ENCODE measurements around the gene ACTR1A.
"Not testable (repeated sequence)": the region's sequence is repeated elsewhere in the genome, so short reads cannot be mapped to it uniquely, and the experiment has no call there.

Gene ACTR1A

DNA sequence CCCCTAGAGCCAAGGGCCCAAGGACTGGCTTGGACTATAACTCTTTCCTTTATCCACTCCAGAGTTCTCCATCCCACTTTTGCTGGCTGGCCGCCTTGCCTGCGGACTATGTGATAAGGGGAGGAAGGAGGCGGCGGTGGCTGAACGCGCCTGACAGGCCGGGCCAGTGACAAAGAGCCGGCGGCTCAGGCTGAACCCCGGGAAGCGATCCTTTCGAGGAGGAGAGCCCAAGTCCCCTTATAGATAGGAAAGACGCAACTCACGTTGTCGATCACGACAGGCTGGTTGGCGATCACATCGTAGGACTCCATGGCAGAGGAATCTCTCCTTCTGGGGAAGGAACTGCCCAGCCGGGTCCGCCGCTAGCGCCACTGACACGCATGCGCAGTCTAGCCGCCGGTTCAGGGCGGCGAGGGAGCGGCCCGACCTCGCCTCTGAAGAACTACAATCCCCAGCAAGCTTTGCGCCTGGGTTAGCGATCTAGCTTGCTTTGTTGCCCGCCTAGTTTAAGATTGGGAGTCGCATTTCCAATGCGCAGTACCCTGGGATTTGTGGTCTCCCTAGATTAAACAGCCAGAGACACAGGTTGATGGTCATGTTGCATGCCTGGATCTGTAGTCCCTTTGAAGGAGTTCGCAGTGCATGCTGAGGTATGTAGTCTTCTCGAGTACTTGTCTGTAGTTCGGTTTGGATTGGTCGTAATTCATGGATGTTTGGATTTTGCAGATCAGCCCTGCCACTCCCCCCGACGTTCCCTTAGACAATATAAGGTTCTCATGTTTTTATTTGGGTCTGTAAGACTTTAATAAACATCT is at the start of gene ACTR1A:
Gene ACTR1A (minus strand): TSS at position 376 of the 815 bp plus-strand sequence. CDS start 65 bp downstream, at position 311.
- in situ Hi-C loops (cut with HindIII; ENCODE audit: low pct_ligation_motif_present, low pct_unique_long_range_greater_than_20kb, low sequenced_read_pairs) = loop anchor here (10.0 kb wide), 1 partner anchor 92 kb away; no protein-coding TSS in a partner anchor
- DNase-seq = peak; percentile 100

DNA sequence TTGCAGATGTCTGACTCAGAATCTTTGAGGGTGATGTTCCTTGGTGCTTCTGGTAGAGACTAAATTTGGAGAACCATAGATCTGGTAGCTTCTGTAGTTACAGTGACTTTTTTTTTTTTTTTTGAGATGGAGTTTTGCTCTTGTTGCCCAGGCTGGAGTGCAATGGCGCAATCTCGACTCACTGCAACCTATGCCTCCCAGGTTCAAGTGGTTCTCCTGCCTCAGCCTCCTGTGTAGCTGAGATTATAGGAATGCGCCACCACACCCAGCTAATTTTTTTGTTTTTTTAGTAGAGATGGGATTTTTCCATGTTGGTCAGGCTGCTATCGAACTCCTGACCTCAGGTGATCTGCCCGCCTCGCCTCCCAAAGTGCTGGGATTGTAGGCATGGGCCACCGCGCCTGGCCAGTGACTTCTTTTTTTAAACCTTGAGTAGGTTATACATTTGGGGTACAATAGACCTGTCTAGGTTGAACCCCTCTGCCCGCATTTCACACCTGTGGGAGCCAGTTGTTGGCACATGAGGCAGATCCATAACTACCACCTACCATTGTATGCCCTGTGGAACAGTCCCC is 48.2 kb upstream of the ACTR1A start:
- in situ Hi-C loops (cut with HindIII; ENCODE audit: low pct_ligation_motif_present, low pct_unique_long_range_greater_than_20kb, low sequenced_read_pairs) = no loop called here
- no peak for DNase-seq

DNA sequence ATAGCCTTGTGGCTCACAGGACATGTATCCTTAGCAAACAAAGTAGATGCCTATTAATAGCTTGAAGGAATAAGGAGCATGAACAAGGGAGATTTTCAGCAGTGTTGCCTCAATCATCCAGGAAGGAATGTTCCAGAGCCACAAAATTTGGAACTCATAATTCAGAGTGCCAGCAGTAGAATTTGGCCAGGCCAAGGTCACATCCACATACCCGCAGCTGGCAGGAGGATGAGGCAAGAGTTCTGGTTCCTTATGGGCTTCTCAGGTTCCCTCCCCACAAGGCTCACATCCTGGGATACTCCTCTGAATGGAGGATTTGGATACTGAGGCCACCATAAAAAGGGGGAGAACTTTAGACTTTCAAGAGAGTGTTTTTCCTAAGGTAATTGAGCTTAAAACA is 47.0 kb upstream of the ACTR1A start:
- in situ Hi-C loops (cut with HindIII; ENCODE audit: low pct_ligation_motif_present, low pct_unique_long_range_greater_than_20kb, low sequenced_read_pairs) = no loop called here
- DNase-seq = no peak

DNA sequence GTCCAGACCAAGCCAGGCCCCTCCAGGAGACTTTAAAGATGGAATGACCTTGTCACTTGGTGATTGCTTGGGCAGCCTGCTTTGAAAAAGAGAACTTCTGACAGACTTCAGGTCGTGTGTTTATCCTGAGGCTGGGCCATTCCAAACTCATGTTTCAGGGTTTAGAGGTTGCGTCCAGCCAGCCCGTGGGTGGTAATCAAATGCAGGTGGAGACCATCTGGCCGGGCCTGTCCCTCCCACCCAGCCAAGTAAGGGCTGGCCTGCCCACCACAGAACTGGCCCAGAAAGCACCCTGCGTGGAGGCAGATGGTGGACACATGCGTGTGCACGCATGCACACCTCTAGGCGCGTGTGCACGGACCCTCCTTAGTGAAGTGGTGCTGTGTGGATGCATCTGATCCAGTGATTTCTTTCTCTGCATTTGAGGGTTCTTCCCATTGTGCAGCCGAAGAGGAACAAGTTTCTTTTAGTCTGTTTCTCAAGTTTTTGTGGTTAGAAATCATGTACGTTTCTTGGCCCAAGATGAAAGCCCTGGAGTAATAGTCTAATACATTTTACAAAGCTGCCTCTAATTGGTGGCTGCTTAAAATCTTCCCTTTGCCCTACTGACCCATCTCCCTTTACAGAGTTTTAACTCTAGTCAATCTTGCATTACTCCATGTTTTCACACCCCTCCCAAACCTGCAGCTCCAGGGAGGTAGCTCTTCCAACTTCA is 44.3 kb upstream of the ACTR1A start:
- DNase-seq = no peak
- in situ Hi-C loops (cut with HindIII; ENCODE audit: low pct_ligation_motif_present, low pct_unique_long_range_greater_than_20kb, low sequenced_read_pairs) = no loop called here

DNA sequence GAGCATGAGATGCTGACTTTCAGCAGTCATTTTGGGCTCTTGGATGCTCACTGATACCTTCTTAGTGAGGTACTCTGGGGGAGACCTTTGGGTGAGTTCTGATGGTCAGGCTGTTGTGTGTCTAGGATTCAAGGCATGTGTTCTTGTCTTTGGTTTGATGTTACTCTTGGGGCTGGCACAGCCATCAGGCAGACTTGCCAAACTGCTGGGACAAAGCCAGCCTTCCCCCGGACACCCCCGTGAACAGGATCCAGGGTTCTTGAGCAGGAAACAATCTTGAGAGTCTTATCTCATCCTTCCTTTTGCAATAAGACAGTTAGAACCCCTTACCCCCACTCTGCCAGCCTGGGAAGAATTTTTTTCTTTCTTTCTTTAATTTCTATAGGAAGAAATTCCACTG is 43.5 kb upstream of the ACTR1A start:
- DNase-seq = no peak
- in situ Hi-C loops (cut with HindIII; ENCODE audit: low pct_ligation_motif_present, low pct_unique_long_range_greater_than_20kb, low sequenced_read_pairs) = no loop called here

DNA sequence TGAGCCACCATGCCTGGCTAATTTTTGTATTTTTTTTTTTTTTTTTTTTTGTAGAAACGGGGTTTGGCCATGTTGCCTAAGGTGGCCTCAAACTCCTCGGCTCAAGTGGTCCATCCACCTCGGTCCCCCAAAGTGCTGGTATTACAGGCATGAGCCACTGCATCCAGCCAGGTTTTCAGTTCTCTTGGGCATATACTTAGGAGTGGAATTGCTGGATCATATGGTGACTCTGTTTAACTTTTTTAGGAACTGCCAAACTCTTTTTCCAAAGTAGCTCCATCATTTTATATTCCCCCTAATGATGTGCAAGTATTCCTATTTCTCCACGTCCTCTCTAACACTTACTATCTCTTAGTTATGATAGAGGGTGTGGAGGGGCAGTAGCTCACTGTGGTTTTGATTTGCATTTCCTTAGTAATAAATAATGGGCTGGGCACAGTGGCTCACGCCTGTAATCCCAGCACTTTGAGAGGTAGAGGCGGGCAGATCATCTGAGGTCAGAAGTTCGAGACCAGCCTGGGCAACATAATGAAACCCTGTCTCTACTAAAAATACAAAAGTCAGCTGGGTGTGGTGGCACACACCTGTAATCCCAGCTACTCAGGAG is 42.9 kb upstream of the ACTR1A start:
- no peak for DNase-seq
- in situ Hi-C loops (cut with HindIII; ENCODE audit: low pct_ligation_motif_present, low pct_unique_long_range_greater_than_20kb, low sequenced_read_pairs) = no loop called here

DNA sequence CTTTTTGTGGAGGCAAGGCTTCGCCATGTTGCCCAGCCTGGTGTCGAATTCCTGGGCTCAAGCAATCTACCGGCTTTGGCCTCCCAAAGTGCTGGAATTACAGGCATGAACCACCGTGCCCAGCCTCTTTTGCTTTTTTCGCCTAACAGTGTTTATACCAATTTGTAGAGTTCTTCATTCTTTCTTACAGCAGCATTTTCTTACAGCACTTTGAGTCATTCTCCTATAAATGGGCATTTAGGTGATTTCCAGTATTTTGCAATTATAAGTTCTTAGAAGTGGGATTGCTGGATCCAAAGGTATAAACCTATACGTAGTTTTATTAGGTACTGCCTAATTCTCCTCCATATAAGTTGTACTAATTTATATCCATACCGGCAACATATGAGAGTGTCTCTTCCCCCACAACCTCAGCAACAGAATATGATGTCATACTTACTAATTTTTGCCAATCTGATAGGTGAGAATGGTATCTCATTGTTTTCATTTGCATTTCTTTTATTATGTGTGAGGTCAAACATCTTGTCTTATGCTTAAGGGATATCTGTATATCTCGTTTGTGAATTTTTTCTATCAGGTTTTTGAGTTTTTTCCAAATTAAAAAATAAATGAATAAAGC is 40.4 kb upstream of the ACTR1A start:
- DNase-seq = no peak
- in situ Hi-C loops (cut with HindIII; ENCODE audit: low pct_ligation_motif_present, low pct_unique_long_range_greater_than_20kb, low sequenced_read_pairs) = no loop called here

DNA sequence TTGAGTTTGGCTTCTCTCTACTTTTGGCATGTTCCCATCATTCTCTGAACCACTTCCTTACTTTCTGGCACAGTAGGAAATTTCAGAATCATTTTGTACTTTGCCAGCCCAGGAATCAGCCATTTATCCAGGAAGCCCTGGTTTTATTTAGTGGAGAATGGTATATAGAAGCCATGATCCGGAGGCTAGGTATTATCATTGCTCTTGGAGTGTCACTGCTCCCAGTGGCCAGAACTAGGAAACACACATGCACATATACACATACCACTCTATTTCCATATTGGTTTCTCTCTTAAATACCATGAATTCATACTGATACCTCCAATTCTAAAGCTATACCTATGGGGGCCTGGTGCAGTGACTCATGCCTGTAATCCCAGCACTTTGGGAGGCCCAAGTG is 37.5 kb upstream of the ACTR1A start:
- DNase-seq = peak; percentile 19
- in situ Hi-C loops (cut with HindIII; ENCODE audit: low pct_ligation_motif_present, low pct_unique_long_range_greater_than_20kb, low sequenced_read_pairs) = no loop called here

DNA sequence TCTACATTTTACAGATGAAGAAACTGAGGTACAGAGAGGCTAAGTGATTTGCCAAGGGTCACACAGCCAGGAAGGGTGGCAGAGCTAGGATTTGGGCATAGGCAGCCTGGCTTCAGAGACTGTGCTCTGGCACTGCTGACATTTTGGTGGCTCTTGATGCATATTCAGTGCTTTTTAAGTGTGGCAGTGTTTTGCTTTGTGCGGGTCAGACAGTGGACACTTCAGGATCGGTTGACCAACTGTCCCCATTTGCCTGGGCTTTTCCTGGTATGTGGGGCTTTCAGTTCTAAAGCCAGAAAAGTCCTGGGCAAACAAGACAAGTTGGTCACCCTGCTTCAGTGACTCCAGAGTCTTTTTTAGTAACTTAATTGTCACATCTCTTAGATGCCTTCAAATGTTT is 36.3 kb upstream of the ACTR1A start:
- DNase-seq = no peak
- in situ Hi-C loops (cut with HindIII; ENCODE audit: low pct_ligation_motif_present, low pct_unique_long_range_greater_than_20kb, low sequenced_read_pairs) = no loop called here

DNA sequence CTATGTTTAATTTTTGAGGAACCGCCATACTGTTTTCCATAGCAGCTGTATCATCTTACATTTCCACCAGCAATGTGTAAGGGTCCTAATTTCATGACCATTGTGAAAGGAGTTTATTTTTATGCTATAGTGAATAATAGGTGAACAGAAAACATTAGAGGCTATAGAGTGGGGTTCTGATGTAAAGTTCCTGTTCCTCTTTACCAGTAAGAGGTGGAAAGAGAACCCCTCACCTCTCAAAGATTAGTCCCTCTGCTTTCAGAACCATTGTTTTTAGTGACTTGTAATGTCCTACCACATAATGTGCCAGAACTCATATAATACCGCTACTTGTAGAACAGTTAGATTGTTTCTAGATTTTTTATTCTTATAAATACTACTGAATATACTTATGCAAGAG is 35.4 kb upstream of the ACTR1A start:
- no peak for DNase-seq
- in situ Hi-C loops (cut with HindIII; ENCODE audit: low pct_ligation_motif_present, low pct_unique_long_range_greater_than_20kb, low sequenced_read_pairs) = no loop called here

DNA sequence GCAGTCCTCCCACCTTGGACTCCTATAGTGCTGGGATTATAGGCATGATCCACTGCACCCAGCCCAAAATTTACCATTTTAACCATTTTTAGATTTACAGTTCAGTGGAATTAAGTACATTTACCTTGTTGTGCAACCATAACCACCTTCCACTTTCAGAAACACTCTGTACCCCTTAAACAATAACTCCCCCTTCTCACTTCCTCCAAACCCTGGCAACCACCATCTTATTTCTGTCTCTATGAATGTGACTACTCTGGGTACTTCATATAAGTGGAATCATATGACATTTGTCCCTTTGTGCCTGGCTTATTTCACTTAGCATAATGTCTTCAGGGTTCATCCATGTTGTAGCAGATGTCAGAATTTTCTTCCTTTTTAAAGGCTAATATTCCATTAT is 34.9 kb upstream of the ACTR1A start:
- no peak for DNase-seq

DNA sequence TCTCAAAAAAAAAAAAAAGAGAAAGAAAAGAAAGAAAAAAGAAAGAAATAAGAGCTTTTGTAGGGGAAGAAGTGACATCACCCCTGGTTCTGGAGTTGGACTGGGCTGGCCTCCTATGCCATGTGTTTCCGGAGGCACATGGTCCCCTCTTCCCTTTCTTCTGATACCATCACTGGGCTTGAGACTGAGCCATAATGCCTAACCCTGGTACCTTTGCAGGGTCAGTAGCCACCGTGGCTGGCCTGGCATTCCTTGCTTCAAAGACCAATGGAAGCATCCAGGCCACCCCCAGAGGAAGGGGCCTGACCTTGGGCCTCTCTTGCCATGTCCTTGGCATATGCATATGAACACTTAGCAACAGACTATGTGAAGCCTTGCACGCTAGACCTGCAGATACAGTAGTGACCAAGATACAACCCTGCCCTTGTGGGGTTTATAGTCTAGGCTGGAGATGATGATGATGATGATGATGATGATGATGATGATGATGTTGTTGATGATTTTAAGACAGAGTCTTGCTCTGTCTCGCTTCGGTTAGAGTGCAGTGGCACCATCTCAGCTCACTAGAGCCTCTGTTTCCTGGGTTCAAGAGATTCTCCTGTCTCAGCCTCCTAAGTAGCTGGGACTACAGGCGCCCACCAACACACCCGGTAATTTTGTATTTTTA is 33.1 kb upstream of the ACTR1A start:
- no peak for DNase-seq
- in situ Hi-C loops (cut with HindIII; ENCODE audit: low pct_ligation_motif_present, low pct_unique_long_range_greater_than_20kb, low sequenced_read_pairs) = no loop called here

More for the DNA sequence above, 34.9 kb upstream of the ACTR1A start:
- in situ Hi-C loops (cut with HindIII; ENCODE audit: low pct_ligation_motif_present, low pct_unique_long_range_greater_than_20kb, low sequenced_read_pairs) = no loop called here

DNA sequence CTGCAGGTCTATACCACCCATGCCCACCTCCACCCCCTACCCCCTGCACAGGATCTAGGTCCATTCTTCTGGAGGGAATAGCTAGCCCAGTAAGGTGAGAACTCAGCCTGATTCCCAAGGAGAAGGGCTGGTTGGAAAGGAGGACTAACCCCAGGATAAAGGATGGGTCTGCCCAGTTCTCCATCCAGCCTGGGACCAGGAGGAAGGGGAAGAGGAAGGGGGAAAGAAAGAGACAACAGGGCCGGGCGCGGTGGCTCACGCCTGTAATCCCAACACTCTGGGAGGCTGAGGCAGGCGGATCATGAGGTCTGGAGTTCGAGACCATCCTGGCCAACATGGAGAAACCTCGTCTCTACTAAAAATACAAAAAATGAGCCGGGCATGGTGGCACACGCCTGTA is 32.5 kb upstream of the ACTR1A start:
- in situ Hi-C loops (cut with HindIII; ENCODE audit: low pct_ligation_motif_present, low pct_unique_long_range_greater_than_20kb, low sequenced_read_pairs); DNase-seq: not testable (repeated sequence)

DNA sequence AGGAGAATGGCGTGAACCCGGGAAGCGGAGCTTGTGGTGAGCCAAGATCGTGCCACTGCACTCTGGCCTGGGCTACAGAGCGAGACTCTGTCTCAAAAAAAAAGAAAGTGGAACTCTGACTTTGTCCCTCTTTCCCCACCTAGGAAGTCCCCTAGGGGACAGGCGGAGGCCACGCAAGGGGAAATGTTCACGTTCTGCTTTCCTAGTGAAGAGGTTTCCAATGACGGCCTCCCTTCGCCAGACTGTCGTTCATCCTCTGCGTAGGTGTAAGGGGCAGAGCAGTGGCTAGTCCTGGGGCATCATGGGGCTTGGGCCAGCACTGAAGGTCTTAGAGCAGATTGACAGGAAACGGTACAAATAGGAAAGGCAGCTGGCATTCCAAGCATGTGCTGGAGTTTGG is 31.8 kb upstream of the ACTR1A start:
- in situ Hi-C loops (cut with HindIII; ENCODE audit: low pct_ligation_motif_present, low pct_unique_long_range_greater_than_20kb, low sequenced_read_pairs) = no loop called here
- no peak for DNase-seq

DNA sequence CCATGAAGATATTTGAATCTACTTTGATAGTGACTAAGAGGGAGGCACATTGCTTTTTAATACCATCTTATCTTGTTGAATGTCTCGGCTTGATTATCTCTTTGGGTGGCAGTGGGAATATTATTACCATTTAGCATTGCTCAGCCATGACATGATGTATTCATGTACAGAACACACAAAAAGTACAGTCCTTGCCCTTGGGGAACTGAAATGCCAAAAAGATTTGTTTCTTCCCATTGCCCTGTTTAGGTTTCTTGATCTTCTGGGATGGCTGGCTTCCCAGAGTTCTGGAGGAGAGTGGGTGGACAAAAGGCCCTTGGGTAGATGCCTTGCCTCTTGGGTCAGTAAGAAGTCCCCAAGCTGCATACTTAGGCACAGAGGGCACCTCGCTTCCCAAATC is 25.0 kb upstream of the ACTR1A start:
- in situ Hi-C loops (cut with HindIII; ENCODE audit: low pct_ligation_motif_present, low pct_unique_long_range_greater_than_20kb, low sequenced_read_pairs) = no loop called here
- DNase-seq = no peak

DNA sequence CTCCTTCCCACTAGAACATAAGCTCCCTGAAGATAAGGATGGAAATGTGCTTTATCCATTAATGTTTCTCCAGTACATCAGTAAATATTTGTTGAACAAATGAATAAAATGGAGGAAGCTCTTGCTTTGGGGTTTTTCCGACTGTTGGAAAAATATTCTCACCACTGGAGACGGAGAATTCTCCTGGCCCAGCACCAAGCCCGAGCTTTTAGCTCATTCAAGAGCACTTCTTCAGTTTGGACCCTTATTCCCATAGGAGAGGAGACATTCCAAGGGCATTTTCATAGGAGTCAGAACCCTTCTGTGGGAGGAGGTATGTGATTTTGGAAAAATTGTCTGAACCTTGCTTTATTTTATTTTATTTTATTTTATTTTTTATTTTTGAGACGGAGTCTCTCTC is 22.2 kb upstream of the ACTR1A start:
- in situ Hi-C loops (cut with HindIII; ENCODE audit: low pct_ligation_motif_present, low pct_unique_long_range_greater_than_20kb, low sequenced_read_pairs) = no loop called here
- no peak for DNase-seq

DNA sequence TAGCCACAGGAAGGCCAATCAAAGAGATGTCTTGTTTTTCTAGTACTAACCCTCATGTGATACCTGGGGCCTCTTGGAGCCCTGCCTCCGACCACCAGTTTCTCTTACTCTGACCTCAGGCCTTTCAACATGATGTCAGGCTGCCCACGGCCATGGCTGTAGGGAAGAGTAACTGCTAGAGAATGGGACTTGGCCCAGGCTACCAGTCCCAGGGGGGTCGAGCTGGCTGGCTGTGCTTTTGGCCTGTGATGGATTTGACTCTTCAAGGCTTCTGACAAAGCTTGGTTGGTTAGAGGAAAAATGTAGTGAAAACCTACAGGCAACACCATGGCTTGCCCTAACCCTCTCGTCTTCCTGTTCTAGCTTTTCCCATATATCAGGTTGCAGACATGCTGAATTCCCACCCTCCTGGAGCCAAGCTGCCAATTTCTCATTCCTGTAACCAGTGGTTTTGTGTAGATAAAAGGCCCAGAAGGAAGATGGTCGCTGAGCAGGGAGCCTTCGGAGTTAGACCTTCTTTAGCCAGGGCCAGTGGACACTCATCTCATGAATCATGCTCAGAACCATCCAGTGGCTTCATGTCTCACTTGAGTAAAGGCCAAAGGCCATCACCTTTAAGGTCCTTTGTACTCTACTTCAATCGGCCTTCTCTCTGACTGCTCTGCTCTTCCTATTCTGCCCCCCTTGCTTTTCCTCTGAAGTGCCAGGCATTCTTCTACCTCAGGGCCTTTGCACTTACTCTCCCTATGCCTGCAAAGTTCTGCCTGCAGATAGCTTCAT is 20.9 kb upstream of the ACTR1A start:
- in situ Hi-C loops (cut with HindIII; ENCODE audit: low pct_ligation_motif_present, low pct_unique_long_range_greater_than_20kb, low sequenced_read_pairs) = no loop called here
- no peak for DNase-seq

DNA sequence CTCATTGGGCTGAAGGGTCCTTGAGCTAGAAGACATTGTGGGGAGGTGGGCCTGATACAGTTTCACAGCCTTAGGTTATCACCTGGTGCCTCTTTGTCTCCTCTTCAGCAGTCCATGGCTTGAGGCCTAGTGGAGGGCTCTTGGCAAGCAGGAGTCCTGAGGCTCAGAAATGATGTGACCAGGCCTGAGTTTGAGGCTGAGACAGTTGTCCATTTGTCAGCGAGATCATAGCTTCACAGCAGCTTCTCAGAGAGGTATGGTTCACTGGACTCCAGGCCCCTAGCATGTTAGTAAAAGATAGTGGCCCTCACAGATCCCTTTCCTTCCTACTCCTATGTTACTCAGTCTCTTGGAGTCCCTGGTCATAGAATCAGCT is 20.4 kb upstream of the ACTR1A start:
- in situ Hi-C loops (cut with HindIII; ENCODE audit: low pct_ligation_motif_present, low pct_unique_long_range_greater_than_20kb, low sequenced_read_pairs) = no loop called here
- no peak for DNase-seq

All from ACHN (cell line).